ENCODE measurements around the gene IQCH. TPM values are rescaled to one million over a fixed set of nuclear protein-coding genes. Genes with fewer than 3 reads are reported as not detected.
"Not testable (repeated sequence)": the region's sequence is repeated elsewhere in the genome, so short reads cannot be mapped to it uniquely, and the experiment has no call there.

The IQCH gene
- total RNA-seq, 1 experiment from 2014 or later: 1.1 TPM

GRCh38 chr15:67446449-67446848 lies 191.9 kb downstream of the IQCH start:
- Histone ChIP-seq H3K23me2 (ENCODE audit: insufficient read length, low read depth, low read length, poor library complexity, severe bottlenecking) (no peaks in the 10 kb centered on the region), H3T11ph (ENCODE audit: low read length) (no peak overlapping the region), H3K4me2 (ENCODE audit: insufficient read depth, insufficient read length, low read length) (no peak overlapping the region), H2BK15ac (ENCODE audit: low read depth, low read length) (no peak overlapping the region), H3K56ac (ENCODE audit: insufficient read length, low read depth, low read length) (no peak overlapping the region), H2AFZ (ENCODE audit: low read length) (no peak overlapping the region), H3K9me3 (ENCODE audit: control insufficient read depth, low read depth, low read length) (no peaks in the 10 kb centered on the region), H4K8ac (replicated peaks; ENCODE audit: insufficient read length, low read depth, low read length) (no peak overlapping the region), H3K4ac (ENCODE audit: low read depth, low read length) (no peak overlapping the region), H2BK20ac (ENCODE audit: low read depth, low read length, poor library complexity, severe bottlenecking) (no peak overlapping the region), H2BK5ac (ENCODE audit: insufficient read length, low read length) (no peak overlapping the region), H2AK5ac (ENCODE audit: insufficient read length, low read length) (no peak overlapping the region), H3K18ac (ENCODE audit: insufficient read length, low read depth, low read length) (no peak overlapping the region), H3K14ac (ENCODE audit: insufficient read depth, low read length) (no peak overlapping the region), H4K91ac (ENCODE audit: insufficient read length, low read depth, low read length) (no peak overlapping the region), H2BK12ac (ENCODE audit: insufficient read length, low read depth, low read length) (no peak overlapping the region), H2BK120ac (ENCODE audit: low read depth, low read length, poor library complexity, severe bottlenecking) (no peak overlapping the region), H3K27ac (ENCODE audit: insufficient read length, low read depth, low read length) (no peak overlapping the region), H3K79me2 (ENCODE audit: insufficient read depth, low read length) (no peaks in the 10 kb centered on the region), H3K9ac (ENCODE audit: extremely low read depth, insufficient read length, low read length) (no peak overlapping the region), H3K4me1 (ENCODE audit: insufficient read depth, low read length) (no peaks in the 10 kb centered on the region), H4K20me1 (ENCODE audit: control insufficient read depth, insufficient read depth, insufficient read length) (no peaks in the 10 kb centered on the region), H3K27me3 (ENCODE audit: insufficient read depth, low read length) (no peaks in the 10 kb centered on the region), H3K79me1 (ENCODE audit: insufficient read depth, low read depth, low read length, poor library complexity, severe bottlenecking) (no peaks in the 10 kb centered on the region), H3K23ac (ENCODE audit: insufficient read length, low read depth, low read length) (no peak overlapping the region), H4K5ac (ENCODE audit: insufficient read length, low read depth, low read length) (no peak overlapping the region)
- peaks cover 0 to 4% (median 0%) of the 10 kb centered on the region in 3 experiments; a peak in 2 of 7 replicates for H3K36me3 Mint-ChIP-seq (ENCODE audit: insufficient read depth in 1 of 3, low read depth in 3 of 3)
- H3K27ac Mint-ChIP-seq: no peak overlapping the region
- H3K4me3 Mint-ChIP-seq: no peak overlapping the region
- no peak for DNase-seq
- H3K9me3 Mint-ChIP-seq: peaks cover 2 to 4% of the 10 kb centered on the region in 2 experiments; a peak in 2 of 5 replicates
- TF ChIP-seq CTCF (conservative IDR thresholded peaks at IDR 0.05): no peak
- no CpG with 5 or more reads among the region's 2 CpGs for WGBS (ENCODE audit: extremely low coverage, insufficient read length, low lambda C conversion rate)
- peaks cover 3% of the 10 kb centered on the region; the same call in 1 of the 2 replicates for H3K27me3 Mint-ChIP-seq (ENCODE audit: low read depth)
- peaks cover 0 to 5% of the 10 kb centered on the region in 2 experiments; a peak in 2 of 4 replicates for H3K4me1 Mint-ChIP-seq

- not testable (repeated sequence) for H3K36me3 Mint-ChIP-seq (ENCODE audit: insufficient read depth in 1 of 3, low read depth in 3 of 3); H3K4me1 Mint-ChIP-seq; H3K4ac ChIP-seq (ENCODE audit: low read depth, low read length); H3K27me3 ChIP-seq (ENCODE audit: insufficient read depth, low read length); H2BK15ac ChIP-seq (ENCODE audit: low read depth, low read length); H3K27ac Mint-ChIP-seq; DNase-seq; H3K4me1 ChIP-seq (ENCODE audit: insufficient read depth, low read length); H3K27me3 Mint-ChIP-seq (ENCODE audit: low read depth); H4K8ac ChIP-seq (replicated peaks; ENCODE audit: insufficient read length, low read depth, low read length); H2AK5ac ChIP-seq (ENCODE audit: insufficient read length, low read length); H3T11ph ChIP-seq (ENCODE audit: low read length); H3K79me1 ChIP-seq (ENCODE audit: insufficient read depth, low read depth, low read length, poor library complexity, severe bottlenecking); H4K91ac ChIP-seq (ENCODE audit: insufficient read length, low read depth, low read length); H3K56ac ChIP-seq (ENCODE audit: insufficient read length, low read depth, low read length); H3K9me3 ChIP-seq (ENCODE audit: control insufficient read depth, low read depth, low read length); H3K9me3 Mint-ChIP-seq; H3K14ac ChIP-seq (ENCODE audit: insufficient read depth, low read length); H2AFZ ChIP-seq (ENCODE audit: low read length); H3K4me2 ChIP-seq (ENCODE audit: insufficient read depth, insufficient read length, low read length); H3K23me2 ChIP-seq (ENCODE audit: insufficient read length, low read depth, low read length, poor library complexity, severe bottlenecking); H3K27ac ChIP-seq (ENCODE audit: insufficient read length, low read depth, low read length); H3K18ac ChIP-seq (ENCODE audit: insufficient read length, low read depth, low read length); H3K4me3 Mint-ChIP-seq; H2BK20ac ChIP-seq (ENCODE audit: low read depth, low read length, poor library complexity, severe bottlenecking); H2BK12ac ChIP-seq (ENCODE audit: insufficient read length, low read depth, low read length); H4K20me1 ChIP-seq (ENCODE audit: control insufficient read depth, insufficient read depth, insufficient read length); H2BK5ac ChIP-seq (ENCODE audit: insufficient read length, low read length); H3K9ac ChIP-seq (ENCODE audit: extremely low read depth, insufficient read length, low read length); H4K5ac ChIP-seq (ENCODE audit: insufficient read length, low read depth, low read length); H3K23ac ChIP-seq (ENCODE audit: insufficient read length, low read depth, low read length); H2BK120ac ChIP-seq (ENCODE audit: low read depth, low read length, poor library complexity, severe bottlenecking); H3K79me2 ChIP-seq (ENCODE audit: insufficient read depth, low read length)
- no CpG with 5 or more reads among the region's 5 CpGs for WGBS (ENCODE audit: extremely low coverage, insufficient read length, low lambda C conversion rate)
Measured at GRCh38 chr15:67448372-67448771, 193.8 kb downstream of the IQCH start.

Data from H9 (cell line).